IMR-90 (cell line): Measurements from ENCODE around the gene MYL10. TPM values are rescaled to one million over a fixed set of nuclear protein-coding genes. Genes with fewer than 3 reads are reported as not detected.

Source experiments
- ATAC-seq: fragments of 200-7000 bp; cut with Tn5 transposase; 2 replicates; pipeline ENCODE4 v1.9.1; 2020; ENCODE audit warnings: low read depth, mild to moderate bottlenecking, moderate library complexity
- BruUV-seq: library from RNA; stranded (reverse); fragments of 400-500 nt; replicated peaks from 2 replicates; lab custom pipeline; 2021; lab: Mats Ljungman, UMichigan
- CTCF ChIA-PET: fragments of 300-600 bp; formaldehyde crosslinking; extraction: SDS; loops from one replicate; lab custom pipeline; 2021; ENCODE audit warnings: antibody characterized with exemption; lab: Yijun Ruan, JAX
- POLR2A ChIA-PET: fragments of 300-600 bp; sonication (Branson Sonifier 250); formaldehyde crosslinking; loops from one replicate; lab custom pipeline; 2022; ENCODE audit warnings: antibody characterized with exemption; ENCODE audit not compliant: unreplicated experiment; lab: Charles Lee
- DNase-seq: peaks from one replicate; pipeline ENCODE4 v3.0.0; 2013
- H2AFZ ChIP-seq: replicated peaks from 2 replicates; pipeline ENCODE3; 2013; ENCODE audit warnings: low read length, mild to moderate bottlenecking; ENCODE audit not compliant: poor library complexity
- H2AK5ac ChIP-seq: 2 replicates; pipeline ENCODE4 v1.6.1; 2013; ENCODE audit warnings: low read depth, low read length, inconsistent platforms
- H2AK9ac ChIP-seq: replicated peaks from 2 replicates; pipeline ENCODE3; 2013; ENCODE audit warnings: mild to moderate bottlenecking, low read depth, low read length, moderate library complexity; ENCODE audit not compliant: poor library complexity
- H2BK120ac ChIP-seq: 2 replicates; pipeline ENCODE4 v1.6.1; 2013; ENCODE audit warnings: low read depth, low read length, inconsistent platforms
- H2BK15ac ChIP-seq: 3 replicates; pipeline ENCODE4 v1.6.1; 2013; ENCODE audit warnings: low read depth, low read length, inconsistent platforms
- H2BK20ac ChIP-seq: 2 replicates; pipeline ENCODE4 v1.6.1; 2013; ENCODE audit warnings: low read depth, mild to moderate bottlenecking, inconsistent platforms, low read length, moderate library complexity
- H2BK5ac ChIP-seq: 2 replicates; pipeline ENCODE4 v1.6.1; 2013; ENCODE audit warnings: mild to moderate bottlenecking, low read depth, low read length, inconsistent platforms; ENCODE audit not compliant: poor library complexity, severe bottlenecking
- H3K14ac ChIP-seq: replicated peaks from 2 replicates; pipeline ENCODE4 v1.6.1; 2013; ENCODE audit warnings: low read depth, low read length, inconsistent platforms
- H3K18ac ChIP-seq: 2 replicates; pipeline ENCODE4 v1.6.1; 2013; ENCODE audit warnings: low read depth, low read length, control low read depth
- H3K23ac ChIP-seq: 2 replicates; pipeline ENCODE4 v1.6.1; 2013; ENCODE audit warnings: low read depth, low read length, inconsistent platforms
- H3K27ac ChIP-seq: 2 replicates; pipeline ENCODE4 v1.5.1; 2013; ENCODE audit warnings: mild to moderate bottlenecking, control low read depth, low read length; ENCODE audit not compliant: insufficient read depth
- H3K27me3 ChIP-seq: 2 replicates; pipeline ENCODE4 v1.6.1; 2013; ENCODE audit warnings: low read length; ENCODE audit not compliant: control insufficient read depth, insufficient read depth
- H3K36me3 ChIP-seq: 2 replicates; pipeline ENCODE4 v1.6.1; 2013; ENCODE audit warnings: low read length, mixed read lengths; ENCODE audit not compliant: control insufficient read depth, insufficient read depth
- H3K4ac ChIP-seq: 2 replicates; pipeline ENCODE4 v1.6.1; 2013; ENCODE audit warnings: low read depth, low read length, inconsistent platforms
- H3K4me1 ChIP-seq: 2 replicates; pipeline ENCODE4 v1.6.1; 2013; ENCODE audit warnings: low read length, mixed read lengths; ENCODE audit not compliant: control insufficient read depth, insufficient read depth
- H3K4me2 ChIP-seq: 2 replicates; pipeline ENCODE4 v1.6.1; 2013; ENCODE audit warnings: low read depth, mild to moderate bottlenecking, control low read depth, low read length, moderate library complexity
- H3K4me3 ChIP-seq: 2 replicates; pipeline ENCODE4 v1.5.1; 2013; ENCODE audit warnings: low read depth, mild to moderate bottlenecking, control low read depth, low read length, moderate library complexity; ENCODE audit not compliant: insufficient read depth
- H3K56ac ChIP-seq: 2 replicates; pipeline ENCODE4 v1.6.1; 2013; ENCODE audit warnings: low read length, inconsistent platforms; ENCODE audit not compliant: insufficient read depth; ENCODE audit errors: extremely low read depth
- H3K79me1 ChIP-seq, 2 experiments: 2 replicates each; pipeline ENCODE4 v1.6.1; 2013; ENCODE audit warnings: low read length in 2 of 2, inconsistent platforms in 1 of 2, low read depth in 1 of 2
- H3K9ac ChIP-seq: 2 replicates; pipeline ENCODE4 v1.6.1; 2013; ENCODE audit warnings: low read depth, low read length, control low read depth
- H3K9me1 ChIP-seq: 2 replicates; pipeline ENCODE4 v1.6.1; 2013; ENCODE audit warnings: low read length, inconsistent platforms; ENCODE audit not compliant: insufficient read depth
- H3K9me3 ChIP-seq: 2 replicates; pipeline ENCODE4 v1.6.1; 2013; ENCODE audit warnings: low read length; ENCODE audit not compliant: control insufficient read depth, insufficient read depth
- H4K20me1 ChIP-seq: 2 replicates; pipeline ENCODE4 v1.6.1; 2013; ENCODE audit warnings: low read length, inconsistent platforms; ENCODE audit not compliant: insufficient read depth
- H4K5ac ChIP-seq: 2 replicates; pipeline ENCODE4 v1.6.1; 2013; ENCODE audit warnings: mild to moderate bottlenecking, low read depth, low read length, control low read depth
- H4K8ac ChIP-seq, 2 experiments: 2 replicates each; pipeline ENCODE4 v1.6.1; 2013; ENCODE audit warnings: low read depth in 2 of 2, low read length in 2 of 2, control low read depth in 1 of 2, inconsistent platforms in 1 of 2
- H4K91ac ChIP-seq: 2 replicates; pipeline ENCODE4 v1.6.1; 2013; ENCODE audit warnings: low read depth, low read length, inconsistent platforms; ENCODE audit not compliant: insufficient read depth
- BHLHE40 ChIP-seq: fragments of 150-350 bp; IDR thresholded peaks from 2 replicates; pipeline ENCODE4 v1.6.1; 2016; ENCODE audit warnings: mild to moderate bottlenecking, low read depth, low read length
- CEBPB ChIP-seq: IDR thresholded peaks from 2 replicates; pipeline ENCODE4 v1.6.1; 2012; ENCODE audit warnings: low read depth, low read length, improper control_type of control experiment
- CHD1 ChIP-seq: IDR thresholded peaks from 2 replicates; pipeline ENCODE4 v1.6.1; 2012; ENCODE audit warnings: low read depth, low read length, improper control_type of control experiment
- CTCF ChIP-seq: conservative IDR thresholded peaks from 2 replicates; pipeline ENCODE4 v1.5.1; 2012; ENCODE audit warnings: mild to moderate bottlenecking, low read depth, low read length, improper control_type of control experiment
- ELK1 ChIP-seq: fragments of 150-350 bp; IDR thresholded peaks from 2 replicates; pipeline ENCODE4 v1.6.1; 2016; ENCODE audit warnings: low read depth, mild to moderate bottlenecking, low read length, moderate library complexity, borderline replicate concordance
- FOS ChIP-seq: fragments of 150-350 bp; IDR thresholded peaks from 2 replicates; pipeline ENCODE4 v1.6.1; 2016; ENCODE audit warnings: low read depth, low read length
- MAZ ChIP-seq: IDR thresholded peaks from 2 replicates; pipeline ENCODE4 v1.6.1; 2012; ENCODE audit warnings: low read depth, mild to moderate bottlenecking, low read length, improper control_type of control experiment, moderate library complexity, borderline replicate concordance
- NFE2L2 ChIP-seq: fragments of 150-350 bp; IDR thresholded peaks from 2 replicates; pipeline ENCODE4 v1.6.1; 2016; ENCODE audit warnings: low read depth, mild to moderate bottlenecking, low read length
- POLR2A ChIP-seq: IDR thresholded peaks from 2 replicates; pipeline ENCODE4 v1.6.1; 2012; ENCODE audit warnings: mild to moderate bottlenecking, low read depth, low read length
- RAD21 ChIP-seq: IDR thresholded peaks from 2 replicates; pipeline ENCODE4 v1.6.1; 2012; ENCODE audit warnings: low read length, improper control_type of control experiment
- RCOR1 ChIP-seq: IDR thresholded peaks from 2 replicates; pipeline ENCODE4 v1.6.1; 2012; ENCODE audit warnings: mild to moderate bottlenecking, low read length, improper control_type of control experiment; ENCODE audit not compliant: insufficient replicate concordance
- WGBS, 2 experiments: methylation state at CpG; one replicate each; pipeline versions ENCODE4 v1.1.5 to v1.1.7; 2013; ENCODE audit warnings: missing lambda C conversion rate in 2 of 2; ENCODE audit not compliant: insufficient read length in 1 of 2; ENCODE audit errors: extremely low coverage in 2 of 2; 5-methylcytosine and 5-hydroxymethylcytosine counted together
- dilution Hi-C: fragments of 300-500 bp; cut with HindIII; formaldehyde crosslinking; loops from one replicate; pipeline ENCODE4 v1.14.3; 2018; ENCODE audit warnings: low sequenced_read_pairs; ENCODE audit not compliant: unreplicated experiment
- in situ Hi-C: fragments of 300-500 bp; cut with MboI; formaldehyde crosslinking; loops from 3 replicates; pipeline ENCODE4 v1.14.3; 2019; ENCODE audit warnings: low sequenced_read_pairs, inconsistent platforms, mixed read lengths
- intact Hi-C: fragments of 100-400 bp; cut with micrococcal nuclease; formaldehyde crosslinking; loops from 2 replicates; pipeline ENCODE4 v1.10.0; 2022
- polyA plus RNA-seq, 3 experiments: library from polyadenylated mRNA; depleted of rRNA; stranded (reverse); fragments of >200 nt; gene quantifications; 2 replicates each; pipeline ENCODE4 v1.2.3, GENCODE V29; 2012; ENCODE audit warnings: low replicate concordance in 1 of 3
- total RNA-seq: library from RNA; depleted of rRNA; stranded (reverse); fragments of >200 nt; gene quantifications from 2 replicates; pipeline ENCODE4 v1.2.3, GENCODE V29; 2012
- TF ChIP-seq, protein P1 (sequence below): fragments of 150-350 bp; IDR thresholded peaks from 2 replicates; pipeline ENCODE4 v1.6.1; 2017; ENCODE audit warnings: mild to moderate bottlenecking, antibody characterized with exemption, low read length, low read depth

The MYL10 gene
- total and polyA plus RNA-seq, 2 of the 4 experiments (the other 2 are of a cell fraction), result not detected

GRCh38 chr7:101671371-101672356, 42.6 kb upstream of the MYL10 start (continued):
- TF ChIP-seq NFE2L2 (no peak), CEBPB (no peak)

- Histone ChIP-seq H3K4me2 (no peak overlapping the region), H3K14ac (no peak overlapping the region), H2AK9ac (no peak overlapping the region), H2BK120ac (no peak overlapping the region), H3K9me3 (peaks cover 4% of the 10 kb centered on the region), H3K79me1 (no peaks in the 10 kb centered on the region), H4K91ac (no peak overlapping the region), H3K4me1 (peaks cover 3% of the 10 kb centered on the region; the same call in 1 of the 2 replicates), H3K56ac (no peak overlapping the region), H2AK5ac (no peak overlapping the region), H3K18ac (no peak overlapping the region), H3K9ac (no peak overlapping the region), H2BK5ac (no peak overlapping the region), H3K36me3 (no peaks in the 10 kb centered on the region), H3K27ac (no peak overlapping the region), H4K8ac (no peak overlapping the region), H2BK15ac (no peak overlapping the region), H3K4ac (no peak overlapping the region), H2BK20ac (no peak overlapping the region), H3K23ac (no peak overlapping the region), H4K5ac (no peak overlapping the region), H3K9me1 (no peaks in the 10 kb centered on the region), H4K20me1 (no peaks in the 10 kb centered on the region), H3K27me3 (peaks cover 31% of the 10 kb centered on the region), H3K4me3 (no peak overlapping the region), H2AFZ (no peak overlapping the region)
- ATAC-seq (no peak), DNase-seq (no peak)
- dilution Hi-C loops (no loop called here), in situ Hi-C loops (no loop called here), intact Hi-C loops (no loop called here)
- no CpG with 5 or more reads among the region's 1 CpG for WGBS, 2 experiments
- ChIA-PET POLR2A (no interaction called here), CTCF (interaction anchor here (0.6 to 0.8 kb wide), 3 partner anchors 42 to 116 kb away, joined by 3 read pairs; no protein-coding TSS in a partner anchor)
- BruUV-seq, result no TSS peak
- TF ChIP-seq, protein P1, sequence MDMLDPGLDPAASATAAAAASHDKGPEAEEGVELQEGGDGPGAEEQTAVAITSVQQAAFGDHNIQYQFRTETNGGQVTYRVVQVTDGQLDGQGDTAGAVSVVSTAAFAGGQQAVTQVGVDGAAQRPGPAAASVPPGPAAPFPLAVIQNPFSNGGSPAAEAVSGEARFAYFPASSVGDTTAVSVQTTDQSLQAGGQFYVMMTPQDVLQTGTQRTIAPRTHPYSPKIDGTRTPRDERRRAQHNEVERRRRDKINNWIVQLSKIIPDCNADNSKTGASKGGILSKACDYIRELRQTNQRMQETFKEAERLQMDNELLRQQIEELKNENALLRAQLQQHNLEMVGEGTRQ, result no peak
- TF ChIP-seq BHLHE40, result no peak
- TF ChIP-seq RCOR1, result no peak
- TF ChIP-seq FOS, result no peak
- no peak for TF ChIP-seq CHD1
- peak; percentile 16; the same call in 1 of the 2 replicates for TF ChIP-seq CTCF
- 0 out of 2 replicates have a peak, but pooled peaks have one; percentile 4 for TF ChIP-seq RAD21
- no peak for TF ChIP-seq ELK1
- TF ChIP-seq POLR2A, result no peak
- no peak for TF ChIP-seq MAZ
- no peak for TF ChIP-seq CEBPB
These were observed 40.2 kb upstream of the MYL10 start for GRCh38 chr7:101669307-101669706.
